ENCODE measurements around the gene GRM5.

- TF ChIP-seq CTCF (IDR thresholded peaks at IDR 0.05) (no peak), POLR2A (IDR thresholded peaks at IDR 0.05) (no peak)
Observed at GRCh38 chr11:88491674-88492073, 574.1 kb downstream of the GRM5 start.
